ENCODE results near the gene PROX2. TPM values are rescaled to one million over a fixed set of nuclear protein-coding genes. Genes with fewer than 3 reads are reported as not detected.

Gene PROX2
- total RNA-seq, 4 donors from 2014 or later: 0.08 TPM; not detected in 3

DNA sequence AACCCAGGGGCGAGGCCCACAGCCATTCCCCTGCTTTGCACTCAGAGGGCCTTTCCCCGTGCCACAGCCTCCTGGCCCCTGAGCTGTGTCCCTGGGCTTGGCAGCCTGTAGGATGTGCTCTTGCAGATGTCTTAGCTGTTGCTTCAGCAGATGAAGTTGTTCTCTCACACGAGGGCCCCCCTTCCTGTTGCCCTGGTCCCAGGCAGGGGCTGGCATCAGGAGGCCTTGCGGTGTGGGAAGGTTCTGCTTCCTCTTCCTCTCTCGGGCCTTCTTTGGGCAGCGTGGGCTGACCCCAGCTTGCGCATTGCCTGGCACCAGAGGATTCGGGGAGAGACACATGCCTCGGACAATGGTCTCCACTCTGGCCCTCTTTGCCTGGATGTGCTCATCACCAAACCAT is 12.7 kb downstream of the PROX2 start:
- peaks cover 0 to 15% (median 3%) of the 10 kb centered on the region in 3 donors for H3K4me1 ChIP-seq
- H3K36me3 ChIP-seq: no peaks in the 10 kb centered on the region
- H3K27me3 ChIP-seq: peaks cover 3% of the 10 kb centered on the region
- TF ChIP-seq POLR2A (IDR thresholded peaks at IDR 0.05) (no peak), EP300 (IDR thresholded peaks at IDR 0.05) (no peak), CTCF (IDR thresholded peaks at IDR 0.05) (no peak), POLR2AphosphoS5 (IDR thresholded peaks at IDR 0.05) (no peak)
- no peak overlapping the region for H3K27ac ChIP-seq
- H3K9me3 ChIP-seq: no peaks in the 10 kb centered on the region
- ATAC-seq: no peak
- H3K4me3 ChIP-seq: no peak overlapping the region
- no CpG with 5 or more reads among the region's 9 CpGs for WGBS, 2 donors (ENCODE audit: low coverage in 1 of 2)

GRCh38 chr14:74861734-74862090 is 14.2 kb downstream of the PROX2 start:
- Histone ChIP-seq H3K4me3 (no peak overlapping the region), H3K36me3 (no peaks in the 10 kb centered on the region), H3K9me3 (no peaks in the 10 kb centered on the region), H3K27ac (no peak overlapping the region), H3K4me1 (peaks cover 0 to 15% (median 3%) of the 10 kb centered on the region in 3 donors), H3K27me3 (peaks cover 3% of the 10 kb centered on the region)
- 54 to 80% methylated on average over 2 to 3 of the region's 3 CpGs for WGBS, 2 donors (ENCODE audit: low coverage in 1 of 2)
- ATAC-seq: no peak
- no peak for TF ChIP-seq EP300 (IDR thresholded peaks at IDR 0.05)
- no peak for TF ChIP-seq CTCF (IDR thresholded peaks at IDR 0.05)
- TF ChIP-seq POLR2AphosphoS5 (IDR thresholded peaks at IDR 0.05): no peak
- TF ChIP-seq POLR2A (IDR thresholded peaks at IDR 0.05): no peak

GRCh38 chr14:74860899-74861733 is 14.8 kb downstream of the PROX2 start:
- Histone ChIP-seq H3K36me3 (no peaks in the 10 kb centered on the region), H3K9me3 (no peaks in the 10 kb centered on the region), H3K4me1 (peaks cover 0 to 15% (median 3%) of the 10 kb centered on the region in 3 donors), H3K4me3 (no peak overlapping the region), H3K27ac (no peak overlapping the region), H3K27me3 (peaks cover 3% of the 10 kb centered on the region)
- ATAC-seq: peak; percentile 84
- no peak for TF ChIP-seq POLR2A (IDR thresholded peaks at IDR 0.05)
- peak; percentile 68 for TF ChIP-seq POLR2AphosphoS5 (IDR thresholded peaks at IDR 0.05)
- TF ChIP-seq CTCF (IDR thresholded peaks at IDR 0.05): peak; percentile 74 to 88 (median 86)
- 26 to 31% methylated on average over 5 of the region's 7 CpGs for WGBS, 2 donors (ENCODE audit: low coverage in 1 of 2)

DNA sequence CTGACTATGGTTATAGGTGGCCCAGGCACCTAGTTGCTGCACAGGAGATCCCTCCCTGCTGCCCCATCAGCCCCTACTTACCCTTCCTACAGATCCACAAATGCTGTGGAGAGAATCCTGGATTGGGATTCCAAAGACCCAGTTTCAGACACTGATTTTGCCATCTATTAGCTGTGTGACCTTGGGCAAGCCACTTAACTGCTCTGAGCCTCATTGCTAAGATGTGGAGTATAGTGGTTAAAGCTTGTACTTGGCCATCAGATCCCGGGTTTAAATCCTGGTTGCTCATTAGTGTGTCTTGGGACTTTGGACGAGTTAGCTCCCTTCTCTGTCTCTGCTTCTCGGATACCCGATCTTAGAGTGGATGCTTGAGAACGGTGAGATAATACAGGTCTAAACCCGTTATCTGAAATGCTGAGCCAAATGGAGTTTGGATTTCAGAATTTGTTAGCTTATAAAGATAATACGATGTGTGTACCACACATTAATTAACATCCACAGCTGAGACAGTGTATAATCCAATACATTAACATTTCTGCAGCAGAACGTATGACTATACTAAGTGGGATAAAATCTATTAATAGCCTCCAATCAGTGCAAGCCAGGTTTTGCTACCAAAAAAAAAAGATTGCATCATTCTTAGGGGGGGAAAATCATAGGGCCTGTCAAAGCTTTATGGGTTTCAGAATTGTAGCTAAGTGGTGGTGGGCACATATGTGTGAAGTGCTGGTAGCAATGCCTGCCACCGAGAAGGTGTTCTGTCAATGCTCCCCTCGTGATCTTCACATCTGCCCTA is 16.0 kb downstream of the PROX2 start:
- ATAC-seq: no peak
- H3K4me1 ChIP-seq: peaks cover 0 to 26% (median 3%) of the 10 kb centered on the region in 3 donors
- H3K27me3 ChIP-seq: no peaks in the 10 kb centered on the region
- no peaks in the 10 kb centered on the region for H3K9me3 ChIP-seq
- 51% methylated on average over 10 of the region's 10 CpGs for WGBS, 2 donors (ENCODE audit: low coverage in 1 of 2)
- TF ChIP-seq POLR2AphosphoS5 (IDR thresholded peaks at IDR 0.05) (no peak), CTCF (IDR thresholded peaks at IDR 0.05) (no peak), POLR2A (IDR thresholded peaks at IDR 0.05) (no peak), EP300 (IDR thresholded peaks at IDR 0.05) (no peak)
- no peak overlapping the region for H3K27ac ChIP-seq
- H3K36me3 ChIP-seq: no peaks in the 10 kb centered on the region
- no peak overlapping the region for H3K4me3 ChIP-seq
